K562 (cell line): ENCODE measurements around the gene SH3BP5. TPM values are rescaled to one million over a fixed set of nuclear protein-coding genes. Genes with fewer than 3 reads are reported as not detected.

ENCODE experiments used
- ATAC-seq: fragments of 200-7000 bp; cut with Tn5 transposase; 3 replicates; pipeline ENCODE4 v1.9.1; 2020; ENCODE audit warnings: moderate library complexity
- BruUV-seq: library from RNA; stranded (reverse); fragments of 400-500 nt; replicated peaks from 2 replicates; lab custom pipeline; 2021; lab: Mats Ljungman, UMichigan
- CTCF ChIA-PET: fragments of 300-600 bp; formaldehyde crosslinking; extraction: SDS; loops from one replicate; lab custom pipeline; 2021; ENCODE audit warnings: low intra/inter-chr PET ratio; lab: Yijun Ruan, JAX
- POLR2A ChIA-PET: fragments of 300-600, 350-650 bp; sonication (Branson Sonifier 250); formaldehyde crosslinking; extraction: SDS; loops from one replicate; lab custom pipeline; 2021; ENCODE audit warnings: antibody characterized with exemption, inconsistent platforms; lab: Yijun Ruan, JAX
- DNase-seq, 4 experiments: peaks; one replicate each; pipeline versions ENCODE4 v3.0.0 to v3.0.0-alpha.2; 2011 to 2018; ENCODE audit warnings: low spot score in 3 of 4, mixed read lengths in 3 of 4; ENCODE audit errors: extremely low read depth in 1 of 4
- FAIRE-seq: peaks from 2 replicates; lab custom pipeline; 2011; peaks lifted over from hg19 to GRCh38; lab: Jason Lieb, UNC
- H2AFZ ChIP-seq: 2 replicates; pipeline ENCODE4 v1.6.0; 2011; ENCODE audit warnings: low read depth, low read length, control low read depth, inconsistent platforms
- H3K27ac ChIP-seq: fragments of 200-600 bp; 3 replicates; pipeline ENCODE4 v1.8.0; 2011; ENCODE audit warnings: low read depth, mild to moderate bottlenecking, control low read depth, inconsistent platforms, low read length, moderate library complexity, mixed read lengths; ENCODE audit errors: extremely low read depth
- H3K27me3 ChIP-seq, 2 experiments: fragments of 300-600 bp in 1 of 2; 2 replicates in 1 of 2; 3 replicates in 1 of 2; pipeline versions ENCODE4 v1.6.0 to v1.8.0; 2011; ENCODE audit warnings: inconsistent platforms in 2 of 2, low read length in 2 of 2, mild to moderate bottlenecking in 1 of 2, mixed read lengths in 1 of 2, moderate library complexity in 1 of 2; ENCODE audit not compliant: control insufficient read depth in 2 of 2, insufficient read depth in 2 of 2
- H3K36me3 ChIP-seq: fragments of 300-600 bp; 3 replicates; pipeline ENCODE4 v1.8.0; 2011; ENCODE audit warnings: mild to moderate bottlenecking, low read length, inconsistent platforms; ENCODE audit not compliant: control insufficient read depth, insufficient read depth
- H3K4me1 ChIP-seq, 2 experiments: fragments of 200-600 bp in 1 of 2; replicated peaks in 1 of 2; 2 replicates in 1 of 2; 3 replicates in 1 of 2; pipeline versions ENCODE4 v1.5.1 to v1.8.0; 2011; ENCODE audit warnings: inconsistent platforms in 2 of 2, low read length in 2 of 2, mild to moderate bottlenecking in 1 of 2, mixed read lengths in 1 of 2, moderate library complexity in 1 of 2; ENCODE audit not compliant: control insufficient read depth in 2 of 2, insufficient read depth in 2 of 2
- H3K4me2 ChIP-seq: 2 replicates; pipeline ENCODE4 v1.6.1; 2011; ENCODE audit warnings: low read length, control low read depth, inconsistent platforms, mixed read lengths; ENCODE audit not compliant: insufficient read depth
- H3K4me3 ChIP-seq: fragments of 200-600 bp; sonication (generic), shearing (Covaris generic); 2 replicates; pipeline ENCODE4 v1.5.1; 2016; ENCODE audit warnings: control low read depth, inconsistent platforms
- H3K79me2 ChIP-seq: fragments of 200-600 bp; 3 replicates; pipeline ENCODE4 v1.8.0; 2011; ENCODE audit warnings: low read length, inconsistent platforms; ENCODE audit not compliant: control insufficient read depth, insufficient read depth
- H3K9ac ChIP-seq, 2 experiments: 2 replicates each; pipeline versions ENCODE4 v1.6.0 to v1.6.1; 2011; ENCODE audit warnings: low read depth in 2 of 2, low read length in 2 of 2, control low read depth in 1 of 2, inconsistent platforms in 1 of 2, mild to moderate bottlenecking in 1 of 2, mixed read lengths in 1 of 2; ENCODE audit not compliant: insufficient read depth in 1 of 2
- H3K9me1 ChIP-seq: one replicate; pipeline ENCODE4 v1.6.0; 2011; ENCODE audit warnings: inconsistent platforms, mild to moderate bottlenecking, low read length, moderate library complexity; ENCODE audit not compliant: control insufficient read depth, insufficient read depth
- H3K9me3 ChIP-seq: replicated peaks from 2 replicates; pipeline ENCODE4 v1.5.1; 2011; ENCODE audit warnings: low read depth, low read length, inconsistent platforms; ENCODE audit not compliant: control insufficient read depth, insufficient read depth
- H4K20me1 ChIP-seq: replicated peaks from 2 replicates; pipeline ENCODE4 v1.6.1; 2011; ENCODE audit warnings: low read length, inconsistent platforms, mixed read lengths; ENCODE audit not compliant: control insufficient read depth, insufficient read depth
- AFF1 ChIP-seq, 2 experiments: fragments of 450-650 bp; IDR thresholded peaks; 2 replicates each; pipeline ENCODE4 v1.6.1; 2018; ENCODE audit warnings: mild to moderate bottlenecking in 2 of 2, low read depth in 1 of 2; ENCODE audit not compliant: partially characterized antibody in 2 of 2
- CREB1 ChIP-seq, 2 experiments: sonication (generic) in 1 of 2; formaldehyde crosslinking in 1 of 2; IDR thresholded peaks; 2 replicates each; pipeline versions ENCODE4 v1.6.1 to v1.8.0; 2012 to 2022; ENCODE audit warnings: inconsistent platforms in 1 of 2, mild to moderate bottlenecking in 1 of 2, missing genetic modification reagents in 1 of 2, moderate library complexity in 1 of 2
- CUX1 ChIP-seq: fragments of 200-800 bp; sonication (Bioruptor generic); IDR thresholded peaks from 2 replicates; pipeline ENCODE4 v1.6.1; 2016; ENCODE audit warnings: missing genetic modification characterization, missing compliant biosample characterization
- GABPB2 ChIP-seq: fragments of 250-450 bp; sonication (Bioruptor Pico); conservative IDR thresholded peaks from 2 replicates; pipeline ENCODE4 v1.5.1; 2021; ENCODE audit warnings: mild to moderate bottlenecking
- GTF2B ChIP-seq: IDR thresholded peaks from 2 replicates; pipeline ENCODE4 v1.6.1; 2011; ENCODE audit not compliant: insufficient read length; ENCODE audit errors: extremely low read depth
- ID3 ChIP-seq, 2 experiments: fragments of 250-450 bp in 1 of 2; fragments of 450-650 bp in 1 of 2; sonication (Bioruptor Pico) in 1 of 2; IDR thresholded peaks; 2 replicates each; pipeline versions ENCODE4 v1.6.1 to v1.8.0; 2016 to 2021; ENCODE audit warnings: mild to moderate bottlenecking in 2 of 2, moderate library complexity in 2 of 2, missing compliant biosample characterization in 1 of 2, missing genetic modification characterization in 1 of 2
- KDM2B ChIP-seq: fragments of 250-450 bp; sonication (Bioruptor Pico); IDR thresholded peaks from 2 replicates; pipeline ENCODE4 v1.8.0; 2021; ENCODE audit warnings: mild to moderate bottlenecking, moderate library complexity
- MAFF ChIP-seq: IDR thresholded peaks from 2 replicates; pipeline ENCODE4 v1.6.1; 2012; ENCODE audit warnings: low read length, improper control_type of control experiment
- NR2F6 ChIP-seq: fragments of 450-650 bp; formaldehyde crosslinking; IDR thresholded peaks from 2 replicates; pipeline ENCODE4 v1.4.0; 2020; ENCODE audit warnings: mild to moderate bottlenecking
- POLR2AphosphoS5 ChIP-seq: IDR thresholded peaks from 2 replicates; pipeline ENCODE4 v1.6.1; 2011; ENCODE audit warnings: mild to moderate bottlenecking, low read depth, low read length, moderate library complexity; ENCODE audit not compliant: control insufficient read depth, insufficient read depth
- ZNF778 ChIP-seq: fragments of 450-650 bp; formaldehyde crosslinking; IDR thresholded peaks from 2 replicates; pipeline ENCODE4 v1.4.0; 2020; ENCODE audit warnings: mild to moderate bottlenecking, moderate library complexity
- WGBS: fragments of 100-300 bp; shearing (Covaris generic); methylation state at CpG from one replicate; pipeline ENCODE4 v1.1.6; 2016; ENCODE audit warnings: low coverage, mixed read lengths; ENCODE audit not compliant: insufficient coverage; ENCODE audit errors: missing lambda C conversion rate; 5-methylcytosine and 5-hydroxymethylcytosine counted together
- in situ Hi-C: fragments of 300-500 bp; cut with MboI; formaldehyde crosslinking; loops from 4 replicates; pipeline ENCODE4 v1.15.0; 2018; ENCODE audit warnings: inconsistent platforms, mixed read lengths
- intact Hi-C: fragments of 100-400 bp; cut with micrococcal nuclease; formaldehyde crosslinking; loops from 2 replicates; pipeline ENCODE4 v1.14.2; 2022
- polyA plus RNA-seq, 8 experiments: library from polyadenylated mRNA; depleted of rRNA in 4 of 8; stranded (reverse) in 5 of 8; unstranded in 3 of 8; fragments of >200 nt; fragmentation: Nextera tagmentation in 2 of 8; fragmentation: Illumina TruSeq in 1 of 8; extraction: Ambion mirVana in 2 of 8; extraction: Trizol in 1 of 8; gene quantifications; 2 replicates each; pipeline versions ENCODE4 v1.2.1 to v1.2.3, GENCODE V29; 2011 to 2014; ENCODE audit warnings: inconsistent platforms in 1 of 8, missing spikeins in 1 of 8
- total RNA-seq, 7 experiments: library from RNA; depleted of rRNA in 6 of 7; stranded (reverse); fragments of >200 nt in 6 of 7; fragmentation: Illumina TruSeq in 2 of 7; extraction: Trizol in 2 of 7; gene quantifications; 2 replicates each; pipeline versions ENCODE4 v1.2.1 to v1.2.3, GENCODE V29; 2011 to 2021; ENCODE audit warnings: low replicate concordance in 1 of 7

The SH3BP5 gene
- total and polyA plus RNA-seq, 9 of the 15 experiments (the other 6 are each of a cell fraction or from before 2014, with no cell fraction given) = 2.9 to 29.0 (median 14.9) TPM

- FAIRE-seq = no peak
- no peak for TF ChIP-seq CUX1 (CRISPR knock-in tag)
- no peak for TF ChIP-seq GABPB2 (CRISPR knock-in tag)
- no peak for TF ChIP-seq ID3 (CRISPR knock-in tag; IDR thresholded peaks at IDR 0.05)
- no peak for TF ChIP-seq ID3 (tag; IDR thresholded peaks at IDR 0.05)
- TF ChIP-seq POLR2AphosphoS5 = no peak
- TF ChIP-seq KDM2B (CRISPR knock-in tag) = no peak
- no peak for TF ChIP-seq MAFF
- TF ChIP-seq CREB1 (IDR thresholded peaks at IDR 0.05) = no peak
- no peak for TF ChIP-seq CREB1 (CRISPR knock-in tag; IDR thresholded peaks at IDR 0.05)
- no peak for TF ChIP-seq NR2F6 (CRISPR knock-in tag)
- TF ChIP-seq GTF2B = no peak
- no peak for TF ChIP-seq AFF1 (IDR thresholded peaks at IDR 0.05; ENCODE audit: low read depth in 1 of 2, partially characterized antibody in 2 of 2)
- no peak for TF ChIP-seq ZNF778
Measured at GRCh38 chr3:15271030-15271429, 61.4 kb downstream of the SH3BP5 start.

More at GRCh38 chr3:15271030-15271429, 61.4 kb downstream of the SH3BP5 start:
- ChIA-PET CTCF (interaction anchor here (3.9 kb wide), 1 partner anchor 108 kb away, joined by 57 read pairs; no protein-coding TSS in a partner anchor), POLR2A (interaction anchor here (0.6 to 4.3 kb wide), 4 partner anchors 13 to 163 kb away, joined by 3 to 37 read pairs (median 4); no protein-coding TSS in a partner anchor)
- intact Hi-C loops (no loop called here), in situ Hi-C loops (no loop called here)
- ATAC-seq (no peak), DNase-seq (no peak)
- no peak overlapping the region for H3K4me2 ChIP-seq
- no peaks in the 10 kb centered on the region for H3K9me1 ChIP-seq
- H3K9me3 ChIP-seq = no peaks in the 10 kb centered on the region
- H3K4me1 ChIP-seq = peaks cover 41 to 43% of the 10 kb centered on the region in 2 experiments
- no peak overlapping the region for H3K4me3 ChIP-seq
- BruUV-seq = no TSS peak
- no peak overlapping the region for H2AFZ ChIP-seq
- H3K79me2 ChIP-seq = peaks cover 6% of the 10 kb centered on the region; the same call in 1 of the 3 replicates
- H3K9ac ChIP-seq = no peak overlapping the region
- peaks cover 15% of the 10 kb centered on the region for H3K36me3 ChIP-seq
- H4K20me1 ChIP-seq = no peaks in the 10 kb centered on the region
- no peak overlapping the region for H3K27ac ChIP-seq
- H3K27me3 ChIP-seq = no peaks in the 10 kb centered on the region
- 95% methylated on average over 4 of the region's 4 CpGs for WGBS
